ENCODE measurements around the gene OR10H1.
A peak's percentile ranks its signal among the peaks of the same experiment; 100 is the strongest.
"Not testable (repeated sequence)": the region's sequence is repeated elsewhere in the genome, so short reads cannot be mapped to it uniquely, and the experiment has no call there.

The OR10H1 gene

DNA sequence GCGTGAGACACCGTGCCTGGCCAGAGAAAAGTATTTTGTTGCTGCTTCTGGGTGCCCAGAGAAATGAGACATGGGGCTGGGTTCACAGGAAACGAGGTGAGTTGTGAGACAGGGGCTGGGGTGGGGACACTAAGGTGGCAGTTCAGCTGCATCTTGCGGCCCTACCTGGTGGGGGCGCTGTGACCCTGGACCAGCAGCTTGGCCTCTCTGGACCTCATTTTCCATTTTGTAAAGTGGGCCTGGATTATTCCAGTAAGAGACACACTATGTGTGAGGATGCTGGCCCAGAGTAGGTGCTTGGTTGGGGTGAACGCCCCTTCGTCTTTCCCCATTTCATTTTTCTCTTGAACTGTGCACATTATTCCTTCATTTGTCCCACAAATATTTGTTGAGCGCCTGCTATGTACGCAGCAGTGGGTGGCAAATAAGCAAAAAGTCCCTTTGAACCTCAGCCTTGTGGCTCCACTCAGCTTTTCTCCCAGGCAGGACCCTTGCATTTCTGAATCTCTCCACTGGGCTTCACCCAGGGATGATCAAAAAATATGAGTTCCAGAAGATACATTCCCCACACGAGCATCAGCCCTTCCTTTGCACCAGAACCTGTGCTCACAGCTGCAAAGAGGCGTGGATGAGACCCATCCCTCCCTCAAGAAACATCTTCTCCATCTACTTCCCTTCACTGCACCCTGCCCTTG is 26.6 kb upstream of the OR10H1 start:
- H3K4me3 ChIP-seq (ENCODE audit: low read depth in 1 of 5, low read length in 5 of 5): no peak overlapping the region
- peaks cover 0 to 5% (median 4%) of the 10 kb centered on the region in 5 donors for H3K4me1 ChIP-seq (ENCODE audit: control insufficient read depth in 5 of 5, insufficient read depth in 5 of 5, low read length in 5 of 5)
- no peaks in the 10 kb centered on the region for H3K27me3 ChIP-seq (ENCODE audit: control insufficient read depth in 5 of 5, insufficient read depth in 4 of 5, low read length in 5 of 5)
- H3K36me3 ChIP-seq (ENCODE audit: control insufficient read depth in 5 of 5, insufficient read depth in 5 of 5, low read length in 5 of 5): no peaks in the 10 kb centered on the region
- no peaks in the 10 kb centered on the region for H3K9me3 ChIP-seq (ENCODE audit: control insufficient read depth in 5 of 5, low read length in 5 of 5)
- no peak overlapping the region for H3K27ac ChIP-seq (ENCODE audit: low read depth, low read length)
- no peak overlapping the region for H3K9ac ChIP-seq (ENCODE audit: low read length in 5 of 5)

DNA sequence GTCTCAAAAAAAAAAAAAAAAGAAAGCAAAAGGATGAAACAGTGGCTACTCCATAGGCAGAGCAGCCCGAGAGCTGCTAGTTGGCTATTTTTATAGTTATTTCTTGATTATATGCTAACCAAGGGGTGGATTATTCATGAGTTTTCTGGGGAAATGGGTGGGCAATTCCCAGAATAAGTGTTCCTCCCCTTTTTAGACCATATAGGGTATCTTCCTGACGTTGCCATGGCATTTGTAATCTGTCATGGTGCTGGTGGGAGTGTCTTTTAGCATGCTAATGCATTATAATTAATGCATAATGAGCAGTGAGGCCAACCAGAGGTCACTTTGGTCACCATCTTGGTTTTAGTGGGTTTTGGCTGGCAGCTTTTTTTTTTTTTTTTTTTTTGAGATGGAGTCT is 25.4 kb upstream of the OR10H1 start:
- peaks cover 0 to 12% (median 10%) of the 10 kb centered on the region in 5 donors for H3K4me1 ChIP-seq (ENCODE audit: control insufficient read depth in 5 of 5, insufficient read depth in 5 of 5, low read length in 5 of 5)
- no peak overlapping the region for H3K9ac ChIP-seq (ENCODE audit: low read length in 5 of 5)
- H3K27me3 ChIP-seq (ENCODE audit: control insufficient read depth in 5 of 5, insufficient read depth in 4 of 5, low read length in 5 of 5): no peaks in the 10 kb centered on the region
- H3K9me3 ChIP-seq (ENCODE audit: control insufficient read depth in 5 of 5, low read length in 5 of 5): no peaks in the 10 kb centered on the region
- H3K36me3 ChIP-seq (ENCODE audit: control insufficient read depth in 5 of 5, insufficient read depth in 5 of 5, low read length in 5 of 5): no peaks in the 10 kb centered on the region
- H3K4me3 ChIP-seq (ENCODE audit: low read depth in 1 of 5, low read length in 5 of 5): no peak overlapping the region
- H3K27ac ChIP-seq (ENCODE audit: low read depth, low read length): no peak overlapping the region

DNA sequence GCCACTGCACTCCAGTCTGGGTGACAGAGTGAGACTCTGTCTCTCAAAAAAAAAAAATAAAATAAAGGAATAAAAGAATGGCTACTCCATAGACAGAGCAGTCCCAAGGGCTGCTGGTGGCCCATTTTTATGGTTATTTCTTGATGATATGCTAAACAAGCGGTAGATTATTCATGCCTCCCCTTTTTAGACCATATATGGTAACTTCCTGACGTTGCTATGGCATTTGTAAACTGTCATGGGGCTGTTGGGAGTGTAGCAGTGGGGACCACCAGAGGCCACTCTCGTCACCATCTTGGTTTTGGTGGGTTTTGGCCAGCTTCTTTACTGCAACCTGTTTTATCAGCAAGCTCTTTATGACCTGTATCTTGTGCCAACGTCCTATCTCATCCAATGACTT is 24.4 kb upstream of the OR10H1 start:
- H3K4me3 ChIP-seq (ENCODE audit: low read depth in 1 of 5, low read length in 5 of 5); H3K9ac ChIP-seq (ENCODE audit: low read length in 5 of 5); H3K27me3 ChIP-seq (ENCODE audit: control insufficient read depth in 5 of 5, insufficient read depth in 4 of 5, low read length in 5 of 5); H3K36me3 ChIP-seq (ENCODE audit: control insufficient read depth in 5 of 5, insufficient read depth in 5 of 5, low read length in 5 of 5); H3K27ac ChIP-seq (ENCODE audit: low read depth, low read length); H3K9me3 ChIP-seq (ENCODE audit: control insufficient read depth in 5 of 5, low read length in 5 of 5): not testable (repeated sequence)
- H3K4me1 ChIP-seq (ENCODE audit: control insufficient read depth in 5 of 5, insufficient read depth in 5 of 5, low read length in 5 of 5): peaks cover 0 to 13% (median 13%) of the 10 kb centered on the region in 5 donors

DNA sequence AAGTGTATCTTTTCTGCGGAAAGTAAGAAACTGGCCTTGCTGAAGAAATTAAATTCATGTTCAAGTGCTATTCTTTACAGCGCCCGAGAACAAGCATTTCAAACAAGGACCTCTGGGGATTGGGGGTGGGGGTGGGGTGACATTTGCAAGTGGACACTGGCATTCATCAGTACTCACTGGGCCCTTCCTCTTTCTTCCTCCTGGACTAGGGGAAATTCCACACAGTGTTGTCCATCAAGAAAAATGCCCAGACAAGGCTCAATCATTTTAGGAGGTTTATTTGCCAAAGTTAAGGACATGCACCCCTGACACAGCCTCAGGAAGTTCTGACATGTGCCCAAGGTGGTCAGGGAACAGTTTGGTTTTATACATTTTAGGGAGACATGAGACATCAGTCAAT is 22.9 kb upstream of the OR10H1 start:
- Histone ChIP-seq H3K9me3 (ENCODE audit: control insufficient read depth in 5 of 5, low read length in 5 of 5) (no peaks in the 10 kb centered on the region), H3K9ac (ENCODE audit: low read length in 5 of 5) (no peak overlapping the region), H3K4me1 (ENCODE audit: control insufficient read depth in 5 of 5, insufficient read depth in 5 of 5, low read length in 5 of 5) (peaks cover 0 to 13% (median 13%) of the 10 kb centered on the region in 5 donors), H3K4me3 (ENCODE audit: low read depth in 1 of 5, low read length in 5 of 5) (no peak overlapping the region), H3K36me3 (ENCODE audit: control insufficient read depth in 5 of 5, insufficient read depth in 5 of 5, low read length in 5 of 5) (no peaks in the 10 kb centered on the region), H3K27me3 (ENCODE audit: control insufficient read depth in 5 of 5, insufficient read depth in 4 of 5, low read length in 5 of 5) (no peaks in the 10 kb centered on the region), H3K27ac (ENCODE audit: low read depth, low read length) (no peak overlapping the region)

GRCh38 chr19:15837221-15837731 is 21.8 kb upstream of the OR10H1 start:
- Histone ChIP-seq H3K27ac (ENCODE audit: low read depth, low read length) (peak overlapping the region; percentile 90), H3K27me3 (ENCODE audit: control insufficient read depth in 5 of 5, insufficient read depth in 4 of 5, low read length in 5 of 5) (no peaks in the 10 kb centered on the region), H3K4me1 (ENCODE audit: control insufficient read depth in 5 of 5, insufficient read depth in 5 of 5, low read length in 5 of 5) (peaks cover 0 to 13% (median 13%) of the 10 kb centered on the region in 5 donors), H3K36me3 (ENCODE audit: control insufficient read depth in 5 of 5, insufficient read depth in 5 of 5, low read length in 5 of 5) (no peaks in the 10 kb centered on the region), H3K9me3 (ENCODE audit: control insufficient read depth in 5 of 5, low read length in 5 of 5) (no peaks in the 10 kb centered on the region), H3K4me3 (ENCODE audit: low read depth in 1 of 5, low read length in 5 of 5) (peak overlapping the region; percentile 82 to 90 (median 85)), H3K9ac (ENCODE audit: low read length in 5 of 5) (peak overlapping the region in 3 of 5 donors; percentile 15 to 98 (median 92))

DNA sequence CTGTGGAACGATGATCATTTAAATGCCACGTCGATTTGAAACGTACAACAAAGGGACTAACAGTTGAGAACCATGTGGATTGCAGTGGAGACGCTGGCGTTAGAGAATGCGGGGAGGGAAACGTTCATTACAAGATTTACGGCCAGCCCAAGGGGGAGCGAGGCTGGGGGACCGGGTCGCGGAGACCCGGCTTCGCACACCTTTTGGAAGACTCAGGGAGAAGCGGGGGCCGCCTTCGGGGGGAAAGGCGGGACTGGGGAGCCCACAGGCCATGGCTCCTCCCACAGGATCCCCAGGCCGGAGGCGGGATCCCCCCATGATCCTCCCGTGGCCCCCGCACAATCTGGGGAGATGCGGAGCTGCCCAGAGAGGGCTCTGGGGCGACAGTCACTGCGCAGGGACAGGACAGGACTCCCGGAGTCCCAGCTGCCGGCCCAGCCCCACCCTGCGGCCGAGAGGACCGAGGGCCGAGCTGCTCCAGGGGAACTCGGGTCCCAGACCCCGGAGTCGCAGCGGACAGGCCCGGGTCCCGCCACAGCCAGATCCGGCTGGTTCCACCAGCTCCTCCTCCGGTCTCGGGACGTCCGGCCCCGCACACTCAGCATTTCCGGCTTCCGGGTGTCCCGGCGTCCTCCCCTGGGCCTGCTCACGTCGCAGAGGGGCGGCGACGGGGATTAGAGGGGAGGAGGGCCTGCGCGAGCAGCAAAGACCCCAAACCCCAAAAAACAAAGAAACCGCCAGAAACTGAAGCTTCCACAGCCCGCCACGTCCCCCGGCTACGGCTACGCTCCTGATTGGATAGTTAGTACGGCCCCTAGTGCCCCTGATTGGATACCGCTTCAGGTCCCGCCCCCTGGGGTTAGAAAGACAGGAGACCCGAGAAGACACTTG is 21.1 kb upstream of the OR10H1 start:
- Histone ChIP-seq H3K9ac (ENCODE audit: low read length in 5 of 5) (peak overlapping the region; percentile 0 to 98 (median 92)), H3K27ac (ENCODE audit: low read depth, low read length) (peak overlapping the region; percentile 90)

DNA sequence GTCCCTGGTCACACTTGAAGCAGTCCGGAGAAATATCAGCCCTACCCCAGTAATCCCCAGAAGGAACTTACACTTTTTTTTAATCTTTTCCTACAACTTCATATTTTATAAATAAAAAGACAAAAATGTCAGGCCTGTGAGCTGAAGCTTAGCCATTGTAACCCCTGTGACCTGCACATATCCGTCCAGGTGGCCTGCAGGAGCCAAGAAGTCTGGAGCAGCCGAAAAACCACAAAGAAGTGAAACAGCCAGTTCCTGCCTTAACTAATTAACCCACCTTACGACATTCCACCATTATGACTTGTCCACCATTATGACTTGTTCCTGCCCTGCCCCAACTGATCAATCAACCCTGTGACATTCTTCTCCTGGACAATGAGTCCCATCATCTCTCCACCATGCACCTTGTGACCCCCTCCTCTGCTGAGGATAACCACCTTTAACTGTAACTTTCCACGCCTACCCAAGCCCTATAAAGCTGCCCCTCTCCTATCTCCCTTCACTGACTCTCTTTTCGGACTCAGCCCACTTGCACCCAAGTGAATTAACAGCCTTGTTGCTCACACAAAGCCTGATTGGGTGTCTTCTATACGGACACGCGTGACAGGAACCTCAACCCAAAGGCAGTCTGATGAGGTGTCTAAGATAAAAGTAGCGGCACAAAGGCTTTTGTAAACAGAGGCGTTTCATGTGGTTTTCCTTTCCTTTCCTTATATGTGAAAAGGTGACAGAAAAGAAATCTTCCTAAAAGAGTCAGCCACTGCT is 20.3 kb upstream of the OR10H1 start:
- Histone ChIP-seq H3K27ac (ENCODE audit: low read depth, low read length) (peak overlapping the region; percentile 90), H3K4me3 (ENCODE audit: low read depth in 1 of 5, low read length in 5 of 5) (peak overlapping the region; percentile 80 to 90 (median 85)), H3K9ac (ENCODE audit: low read length in 5 of 5) (peak overlapping the region in 4 of 5 donors; percentile 87 to 98 (median 94)), H3K4me1 (ENCODE audit: control insufficient read depth in 5 of 5, insufficient read depth in 5 of 5, low read length in 5 of 5) (peaks cover 0 to 13% (median 13%) of the 10 kb centered on the region in 5 donors)
- not testable (repeated sequence) for H3K27me3 ChIP-seq (ENCODE audit: control insufficient read depth in 5 of 5, insufficient read depth in 4 of 5, low read length in 5 of 5); H3K36me3 ChIP-seq (ENCODE audit: control insufficient read depth in 5 of 5, insufficient read depth in 5 of 5, low read length in 5 of 5); H3K9me3 ChIP-seq (ENCODE audit: control insufficient read depth in 5 of 5, low read length in 5 of 5)

More for the DNA sequence above, 21.1 kb upstream of the OR10H1 start:
- H3K36me3 ChIP-seq (ENCODE audit: control insufficient read depth in 5 of 5, insufficient read depth in 5 of 5, low read length in 5 of 5): no peaks in the 10 kb centered on the region
- H3K27me3 ChIP-seq (ENCODE audit: control insufficient read depth in 5 of 5, insufficient read depth in 4 of 5, low read length in 5 of 5): no peaks in the 10 kb centered on the region
- peak overlapping the region; percentile 82 to 90 (median 85) for H3K4me3 ChIP-seq (ENCODE audit: low read depth in 1 of 5, low read length in 5 of 5)
- H3K9me3 ChIP-seq (ENCODE audit: control insufficient read depth in 5 of 5, low read length in 5 of 5): no peaks in the 10 kb centered on the region
- H3K4me1 ChIP-seq (ENCODE audit: control insufficient read depth in 5 of 5, insufficient read depth in 5 of 5, low read length in 5 of 5): peaks cover 0 to 13% (median 13%) of the 10 kb centered on the region in 5 donors

- H3K4me3 ChIP-seq (ENCODE audit: low read depth in 1 of 5, low read length in 5 of 5); H3K36me3 ChIP-seq (ENCODE audit: control insufficient read depth in 5 of 5, insufficient read depth in 5 of 5, low read length in 5 of 5); H3K9me3 ChIP-seq (ENCODE audit: control insufficient read depth in 5 of 5, low read length in 5 of 5); H3K27ac ChIP-seq (ENCODE audit: low read depth, low read length); H3K9ac ChIP-seq (ENCODE audit: low read length in 5 of 5): not testable (repeated sequence)
- Histone ChIP-seq H3K4me1 (ENCODE audit: control insufficient read depth in 5 of 5, insufficient read depth in 5 of 5, low read length in 5 of 5) (peaks cover 0 to 13% (median 13%) of the 10 kb centered on the region in 5 donors), H3K27me3 (ENCODE audit: control insufficient read depth in 5 of 5, insufficient read depth in 4 of 5, low read length in 5 of 5) (peaks cover 0 to 11% (median 0%) of the 10 kb centered on the region in 5 donors)
Observed at GRCh38 chr19:15834232-15834631, 18.8 kb upstream of the OR10H1 start.

- Histone ChIP-seq H3K9ac (ENCODE audit: low read length in 5 of 5) (no peak overlapping the region), H3K27ac (ENCODE audit: low read depth, low read length) (no peak overlapping the region), H3K4me1 (ENCODE audit: control insufficient read depth in 5 of 5, insufficient read depth in 5 of 5, low read length in 5 of 5) (peaks cover 0 to 8% (median 8%) of the 10 kb centered on the region in 5 donors), H3K27me3 (ENCODE audit: control insufficient read depth in 5 of 5, insufficient read depth in 4 of 5, low read length in 5 of 5) (peaks cover 0 to 14% (median 9%) of the 10 kb centered on the region in 5 donors), H3K36me3 (ENCODE audit: control insufficient read depth in 5 of 5, insufficient read depth in 5 of 5, low read length in 5 of 5) (no peaks in the 10 kb centered on the region), H3K4me3 (ENCODE audit: low read depth in 1 of 5, low read length in 5 of 5) (no peak overlapping the region), H3K9me3 (ENCODE audit: control insufficient read depth in 5 of 5, low read length in 5 of 5) (no peaks in the 10 kb centered on the region)
Observed at GRCh38 chr19:15831626-15832025, 16.2 kb upstream of the OR10H1 start.

Data from subcutaneous abdominal adipose tissue (tissue), 5 donors.